Neural cell (in vitro differentiated cells): ENCODE measurements around the gene ZNF862.

Experiments used
- EP300 ChIP-seq: fragments of 450-650 bp; conservative IDR thresholded peaks from 2 replicates; pipeline ENCODE4 v1.6.1; 2014; ENCODE audit warnings: antibody characterized with exemption, mild to moderate bottlenecking, moderate library complexity; ENCODE audit not compliant: poor library complexity, severe bottlenecking
- EZH2 ChIP-seq: fragments of 200-600, 300-800 bp; shearing (Covaris generic), sonication (generic); IDR thresholded peaks from 2 replicates; pipeline ENCODE4 v1.6.1; 2014; ENCODE audit warnings: antibody characterized with exemption, low read length, borderline replicate concordance, mild to moderate bottlenecking; ENCODE audit not compliant: insufficient read depth, poor library complexity, severe bottlenecking
- MXI1 ChIP-seq: fragments of 450-650 bp; conservative IDR thresholded peaks from 2 replicates; pipeline ENCODE4 v1.6.1; 2014; ENCODE audit warnings: antibody characterized with exemption, mild to moderate bottlenecking; ENCODE audit not compliant: poor library complexity, severe bottlenecking
- POLR2AphosphoS5 ChIP-seq: IDR thresholded peaks from 2 replicates; pipeline ENCODE4 v1.6.1; 2012
- RAD21 ChIP-seq: fragments of 450-650 bp; conservative IDR thresholded peaks from 2 replicates; pipeline ENCODE4 v1.6.1; 2014; ENCODE audit warnings: antibody characterized with exemption, mild to moderate bottlenecking, moderate library complexity
- SMC3 ChIP-seq: fragments of 450-650 bp; conservative IDR thresholded peaks from 2 replicates; pipeline ENCODE4 v1.6.1; 2014; ENCODE audit warnings: antibody characterized with exemption, mild to moderate bottlenecking, moderate library complexity; ENCODE audit not compliant: poor library complexity
- TAF1 ChIP-seq: IDR thresholded peaks from 2 replicates; pipeline ENCODE4 v1.6.1; 2012; ENCODE audit warnings: low read depth
- TF ChIP-seq, protein P1 (sequence below): fragments of 450-650 bp; IDR thresholded peaks from 2 replicates; pipeline ENCODE4 v1.5.1; 2014; ENCODE audit warnings: antibody characterized with exemption, mild to moderate bottlenecking, moderate library complexity; ENCODE audit not compliant: poor library complexity, severe bottlenecking
- TF ChIP-seq, protein P2 (sequence below): IDR thresholded peaks from 2 replicates; pipeline ENCODE4 v1.6.1; 2012; ENCODE audit warnings: borderline replicate concordance

DNA sequence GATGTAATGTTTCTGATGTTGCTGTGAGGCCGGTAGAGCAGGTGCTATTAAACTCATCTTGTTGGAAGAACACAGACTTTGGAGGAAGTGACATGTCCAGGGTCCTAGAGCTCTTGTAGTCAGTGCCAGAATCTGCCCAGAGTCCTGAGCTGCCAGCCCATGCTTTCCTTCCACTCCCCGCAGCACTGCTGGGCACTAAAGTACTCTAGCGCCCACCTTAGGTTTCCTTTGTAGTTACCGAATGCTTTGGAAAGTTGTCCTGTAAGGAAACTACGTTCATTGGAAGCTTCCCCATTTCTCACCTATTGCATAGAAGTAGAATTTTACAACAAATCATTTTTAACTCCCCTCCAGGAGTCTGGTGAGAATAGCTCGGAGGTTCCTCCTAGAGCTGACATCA lies 11.0 kb downstream of the ZNF862 start:
- TF ChIP-seq MXI1 (no peak), EZH2 (no peak), POLR2AphosphoS5 (no peak), EP300 (no peak), TAF1 (no peak), SMC3 (no peak), RAD21 (no peak)
- TF ChIP-seq, protein P1, sequence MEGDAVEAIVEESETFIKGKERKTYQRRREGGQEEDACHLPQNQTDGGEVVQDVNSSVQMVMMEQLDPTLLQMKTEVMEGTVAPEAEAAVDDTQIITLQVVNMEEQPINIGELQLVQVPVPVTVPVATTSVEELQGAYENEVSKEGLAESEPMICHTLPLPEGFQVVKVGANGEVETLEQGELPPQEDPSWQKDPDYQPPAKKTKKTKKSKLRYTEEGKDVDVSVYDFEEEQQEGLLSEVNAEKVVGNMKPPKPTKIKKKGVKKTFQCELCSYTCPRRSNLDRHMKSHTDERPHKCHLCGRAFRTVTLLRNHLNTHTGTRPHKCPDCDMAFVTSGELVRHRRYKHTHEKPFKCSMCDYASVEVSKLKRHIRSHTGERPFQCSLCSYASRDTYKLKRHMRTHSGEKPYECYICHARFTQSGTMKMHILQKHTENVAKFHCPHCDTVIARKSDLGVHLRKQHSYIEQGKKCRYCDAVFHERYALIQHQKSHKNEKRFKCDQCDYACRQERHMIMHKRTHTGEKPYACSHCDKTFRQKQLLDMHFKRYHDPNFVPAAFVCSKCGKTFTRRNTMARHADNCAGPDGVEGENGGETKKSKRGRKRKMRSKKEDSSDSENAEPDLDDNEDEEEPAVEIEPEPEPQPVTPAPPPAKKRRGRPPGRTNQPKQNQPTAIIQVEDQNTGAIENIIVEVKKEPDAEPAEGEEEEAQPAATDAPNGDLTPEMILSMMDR: no peak
- TF ChIP-seq, protein P2, sequence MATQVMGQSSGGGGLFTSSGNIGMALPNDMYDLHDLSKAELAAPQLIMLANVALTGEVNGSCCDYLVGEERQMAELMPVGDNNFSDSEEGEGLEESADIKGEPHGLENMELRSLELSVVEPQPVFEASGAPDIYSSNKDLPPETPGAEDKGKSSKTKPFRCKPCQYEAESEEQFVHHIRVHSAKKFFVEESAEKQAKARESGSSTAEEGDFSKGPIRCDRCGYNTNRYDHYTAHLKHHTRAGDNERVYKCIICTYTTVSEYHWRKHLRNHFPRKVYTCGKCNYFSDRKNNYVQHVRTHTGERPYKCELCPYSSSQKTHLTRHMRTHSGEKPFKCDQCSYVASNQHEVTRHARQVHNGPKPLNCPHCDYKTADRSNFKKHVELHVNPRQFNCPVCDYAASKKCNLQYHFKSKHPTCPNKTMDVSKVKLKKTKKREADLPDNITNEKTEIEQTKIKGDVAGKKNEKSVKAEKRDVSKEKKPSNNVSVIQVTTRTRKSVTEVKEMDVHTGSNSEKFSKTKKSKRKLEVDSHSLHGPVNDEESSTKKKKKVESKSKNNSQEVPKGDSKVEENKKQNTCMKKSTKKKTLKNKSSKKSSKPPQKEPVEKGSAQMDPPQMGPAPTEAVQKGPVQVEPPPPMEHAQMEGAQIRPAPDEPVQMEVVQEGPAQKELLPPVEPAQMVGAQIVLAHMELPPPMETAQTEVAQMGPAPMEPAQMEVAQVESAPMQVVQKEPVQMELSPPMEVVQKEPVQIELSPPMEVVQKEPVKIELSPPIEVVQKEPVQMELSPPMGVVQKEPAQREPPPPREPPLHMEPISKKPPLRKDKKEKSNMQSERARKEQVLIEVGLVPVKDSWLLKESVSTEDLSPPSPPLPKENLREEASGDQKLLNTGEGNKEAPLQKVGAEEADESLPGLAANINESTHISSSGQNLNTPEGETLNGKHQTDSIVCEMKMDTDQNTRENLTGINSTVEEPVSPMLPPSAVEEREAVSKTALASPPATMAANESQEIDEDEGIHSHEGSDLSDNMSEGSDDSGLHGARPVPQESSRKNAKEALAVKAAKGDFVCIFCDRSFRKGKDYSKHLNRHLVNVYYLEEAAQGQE: no peak
